ENCODE results near the gene MTM1.

The MTM1 gene

DNA sequence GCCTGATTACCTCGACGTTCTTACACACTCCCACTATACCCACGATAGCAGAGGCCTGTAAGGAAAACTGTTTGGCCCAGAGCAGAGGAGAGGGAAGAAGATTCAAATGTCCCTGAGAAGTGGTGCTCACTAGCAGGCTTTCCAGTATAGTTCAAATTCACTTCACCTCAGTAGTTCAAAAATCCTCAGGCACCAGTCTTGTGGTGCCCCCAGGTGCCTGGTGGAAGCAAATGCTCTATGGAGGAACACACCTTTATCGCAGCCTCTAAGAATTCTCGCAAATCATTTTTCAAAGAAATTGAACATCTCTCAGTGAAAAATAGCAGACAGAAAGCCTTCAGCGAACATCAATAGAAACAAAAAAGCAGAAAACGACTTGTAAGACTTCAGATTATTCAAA is 112.6 kb downstream of the MTM1 start:
- DNase-seq, result peak; percentile 22

DNA sequence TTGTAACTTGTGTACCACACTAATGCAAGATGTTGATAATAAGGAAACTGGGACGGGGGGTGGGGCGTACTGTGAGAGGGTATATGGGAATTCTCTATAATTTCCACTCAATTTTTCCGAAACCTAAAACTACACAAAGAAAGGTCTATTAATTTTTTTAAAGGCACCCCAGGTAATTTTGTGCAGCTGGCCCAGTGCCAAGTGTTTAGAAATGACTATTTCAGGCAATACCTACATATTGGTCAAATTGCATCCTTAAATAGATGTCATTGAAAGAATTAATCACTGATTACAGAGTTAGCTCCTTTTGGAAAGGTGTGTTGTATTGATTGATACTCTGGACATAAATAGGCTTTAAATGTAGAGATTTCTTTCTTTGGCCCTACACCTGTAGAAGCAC is 114.7 kb downstream of the MTM1 start:
- no peak for DNase-seq

DNA sequence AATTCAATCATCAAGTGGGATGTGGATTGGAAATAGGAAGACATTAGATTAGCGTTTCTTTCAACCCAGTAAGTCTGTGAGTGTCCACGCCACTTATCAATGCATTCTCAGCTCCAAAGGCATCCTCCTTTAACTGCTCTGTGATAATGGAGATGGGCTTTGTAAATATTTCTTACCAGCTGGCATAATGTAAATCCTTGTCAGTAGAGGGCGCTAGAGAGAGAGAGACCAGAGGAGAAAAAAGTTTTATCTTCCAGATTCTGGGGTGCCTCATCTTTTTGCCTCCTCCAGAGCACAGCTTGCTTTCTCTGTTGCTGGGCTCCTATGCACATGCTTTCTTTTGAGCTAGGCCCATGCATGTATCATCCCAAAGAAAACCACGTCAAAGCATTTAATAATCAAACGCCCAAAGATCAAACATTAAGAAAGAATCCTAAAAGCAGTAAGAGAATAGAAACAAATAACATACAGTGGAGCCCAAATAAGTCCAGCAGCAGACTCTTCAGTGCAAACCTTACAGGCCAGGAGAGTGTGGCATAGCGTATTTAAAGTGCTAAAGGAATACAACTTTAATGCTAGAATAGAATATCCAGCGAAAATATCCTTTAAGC is 115.2 kb downstream of the MTM1 start:
- DNase-seq, result peak; percentile 8

DNA sequence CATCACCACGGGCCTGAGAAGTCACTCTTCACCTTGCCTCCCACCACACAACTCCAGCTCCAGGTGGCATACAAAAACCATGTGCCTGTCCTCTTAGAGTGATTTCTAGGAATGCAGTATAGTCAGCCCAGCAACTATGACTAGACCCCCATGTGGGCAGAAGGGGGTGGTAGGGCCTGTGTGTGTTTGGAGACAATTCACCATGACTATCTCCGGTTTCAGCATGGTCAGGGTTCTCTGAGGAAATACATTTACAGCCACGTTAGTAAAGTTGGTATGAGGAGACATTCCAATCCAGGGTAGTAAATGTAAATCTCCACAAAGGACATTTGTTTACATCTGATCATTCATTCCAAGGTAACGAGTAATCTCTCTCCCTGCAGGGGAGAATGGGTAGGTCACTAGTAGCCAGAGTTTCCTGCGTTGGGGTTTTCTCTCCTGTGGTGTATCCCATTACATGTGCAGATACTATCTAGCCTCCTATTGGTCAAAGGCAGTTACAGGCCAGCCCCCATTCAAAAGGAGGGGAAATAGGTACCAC is 120.6 kb downstream of the MTM1 start:
- no peak for DNase-seq

DNA sequence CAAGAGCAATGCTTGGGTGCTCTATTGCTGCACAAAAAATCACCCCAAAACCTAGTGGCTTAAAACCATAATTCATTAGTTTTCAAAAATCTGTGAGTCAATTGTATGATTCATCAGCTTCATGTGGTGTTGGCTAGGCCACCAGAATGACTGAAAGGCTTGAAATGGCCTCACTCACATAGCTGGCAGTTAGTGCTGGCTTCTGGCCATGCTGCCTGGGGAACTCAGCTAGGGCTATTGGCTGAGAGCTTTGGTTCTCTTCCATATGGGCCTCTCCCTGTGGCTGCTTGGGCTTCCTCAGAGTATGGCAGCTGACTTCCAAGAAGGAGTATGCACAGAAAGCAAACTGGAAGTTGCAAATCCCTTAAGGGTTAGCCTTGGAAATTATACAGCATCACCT is 121.7 kb downstream of the MTM1 start:
- no peak for DNase-seq

DNA sequence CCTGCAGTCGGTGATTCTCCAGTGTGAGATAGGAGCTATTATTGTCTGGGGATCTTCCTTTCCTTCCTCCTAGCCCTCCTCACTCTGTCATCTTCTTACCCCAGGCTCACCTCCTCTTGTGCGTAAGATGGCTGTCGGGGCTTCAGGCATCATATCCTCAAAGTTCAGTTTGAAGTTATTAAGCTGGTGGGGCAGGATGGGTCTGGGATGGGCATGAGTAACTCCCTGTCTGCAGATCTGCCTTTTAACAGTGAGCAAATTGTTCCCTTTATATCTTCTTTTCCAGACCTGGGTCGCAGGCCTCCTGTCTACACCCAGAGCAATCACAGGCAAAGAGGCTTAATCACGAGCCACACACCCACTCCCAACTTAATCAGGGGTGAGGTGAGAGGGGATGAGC is 123.9 kb downstream of the MTM1 start:
- no peak for DNase-seq

DNA sequence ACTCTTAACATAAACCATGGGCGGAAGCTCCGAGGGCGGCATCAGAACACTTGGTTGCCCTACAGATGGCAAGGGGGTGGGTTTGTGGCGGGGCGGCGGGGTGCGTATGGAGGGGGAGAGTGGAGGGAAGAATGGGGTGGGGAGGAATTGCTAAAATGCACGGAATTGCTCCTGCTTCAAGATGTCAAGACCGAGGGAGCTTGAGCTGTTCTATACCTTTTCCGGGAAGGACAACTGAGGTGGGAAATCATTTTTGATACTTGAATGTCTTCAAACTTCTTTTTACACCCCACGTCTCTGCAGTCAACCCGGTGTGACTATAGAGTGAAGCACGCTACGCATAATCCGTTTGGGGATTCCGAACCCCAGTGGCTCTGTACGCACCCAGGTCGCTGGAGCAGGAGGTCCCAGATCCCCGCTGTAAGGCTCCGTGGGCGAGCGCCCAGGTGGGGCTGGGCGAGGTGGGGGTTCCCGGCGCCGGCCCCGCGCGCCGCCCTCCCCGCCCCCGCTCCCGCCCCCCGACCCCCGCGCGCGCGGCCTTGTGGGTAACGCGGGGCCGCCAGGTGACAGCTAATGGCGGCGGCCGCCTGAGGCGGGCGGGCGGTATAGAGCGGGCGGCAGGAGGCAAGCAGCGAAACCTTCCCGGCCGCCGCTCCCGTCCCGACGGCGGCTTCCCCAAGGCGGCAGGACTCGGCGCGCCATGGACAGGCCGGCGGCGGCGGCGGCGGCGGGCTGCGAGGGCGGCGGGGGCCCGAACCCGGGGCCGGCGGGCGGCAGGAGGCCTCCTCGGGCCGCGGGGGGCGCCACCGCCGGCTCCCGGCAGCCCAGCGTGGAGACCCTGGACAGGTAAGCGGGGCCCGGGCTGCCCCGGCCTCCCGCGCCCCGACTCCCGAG is 124.7 kb downstream of the MTM1 start, which contains the start of gene MTMR1:
TSS of gene MTMR1 (plus strand) at position 566 of the 894 bp plus-strand sequence. CDS start at position 701, 135 bp downstream.
- DNase-seq, result peak; percentile 31

DNA sequence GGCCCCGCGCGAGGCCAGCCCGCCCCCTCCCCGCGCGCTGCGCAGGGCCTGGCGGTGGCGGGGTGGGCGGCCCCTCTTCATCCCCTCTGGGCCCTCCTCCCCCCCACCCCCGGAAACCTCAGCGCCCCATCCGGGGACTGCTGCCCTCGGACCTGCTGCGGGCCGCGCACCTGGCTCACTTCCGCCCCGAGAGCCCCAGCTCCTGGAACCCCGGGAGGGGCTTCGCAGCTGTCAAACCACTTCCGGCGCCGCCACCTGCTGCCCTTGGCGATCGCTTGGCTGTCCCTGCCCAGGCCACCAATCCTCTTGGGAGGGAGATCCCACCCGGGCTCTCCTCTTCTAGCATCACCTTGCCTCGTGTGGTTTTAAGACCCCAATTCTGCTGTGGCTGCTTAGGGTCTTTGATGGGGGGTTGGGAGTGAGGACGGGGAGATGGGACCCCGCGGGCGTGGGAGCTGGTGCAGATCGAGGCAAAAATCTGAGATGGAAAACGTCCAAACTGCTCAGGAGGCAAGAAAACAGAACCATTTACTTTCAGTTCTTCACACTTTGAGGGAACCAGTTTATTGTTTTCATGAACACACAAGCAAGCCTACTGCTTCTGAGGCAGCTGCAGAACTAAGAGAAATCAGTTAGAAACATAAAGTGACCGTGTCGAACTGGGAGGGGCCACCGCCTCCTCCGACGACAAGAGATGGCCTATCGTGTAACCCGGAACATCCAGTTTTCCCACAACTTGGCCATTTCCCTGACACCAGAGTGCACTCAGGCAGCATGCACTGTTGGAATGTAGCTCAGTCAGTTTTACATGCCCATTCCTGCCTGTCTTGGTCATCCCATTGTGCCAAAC is 125.5 kb downstream of the MTM1 start:
- peak; percentile 73 for DNase-seq

DNA sequence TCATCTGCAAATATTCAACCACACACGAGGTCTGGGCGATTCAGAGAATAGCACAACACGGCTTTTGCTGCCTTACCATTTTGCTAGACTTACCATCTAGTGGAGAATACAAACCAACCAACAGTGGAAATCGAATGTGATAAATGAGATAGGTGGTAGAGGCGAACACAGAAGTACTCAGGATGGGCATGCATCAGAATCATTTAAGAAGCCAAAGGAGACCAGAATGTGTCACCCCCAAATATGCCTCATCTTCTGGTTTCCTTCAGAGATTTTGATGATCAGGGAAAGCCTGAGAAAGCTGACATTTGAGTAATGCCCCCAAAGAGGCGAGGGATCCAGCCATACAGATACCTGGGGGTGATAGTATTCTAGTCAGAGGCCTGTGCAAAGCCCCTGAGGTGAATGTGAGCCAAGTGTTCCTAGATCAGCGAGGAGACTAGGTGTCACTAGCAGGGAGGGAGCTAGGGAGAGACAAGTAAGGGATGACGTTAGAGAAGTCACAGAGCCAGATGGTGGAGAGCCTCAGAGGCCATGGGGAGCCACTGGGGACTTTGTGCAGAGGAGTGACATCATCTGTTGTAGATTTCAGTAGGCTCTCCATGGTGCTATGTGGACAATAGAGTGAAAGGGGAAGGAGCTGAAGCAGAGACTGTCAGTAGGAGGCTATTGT is 126.5 kb downstream of the MTM1 start:
- DNase-seq, result no peak

DNA sequence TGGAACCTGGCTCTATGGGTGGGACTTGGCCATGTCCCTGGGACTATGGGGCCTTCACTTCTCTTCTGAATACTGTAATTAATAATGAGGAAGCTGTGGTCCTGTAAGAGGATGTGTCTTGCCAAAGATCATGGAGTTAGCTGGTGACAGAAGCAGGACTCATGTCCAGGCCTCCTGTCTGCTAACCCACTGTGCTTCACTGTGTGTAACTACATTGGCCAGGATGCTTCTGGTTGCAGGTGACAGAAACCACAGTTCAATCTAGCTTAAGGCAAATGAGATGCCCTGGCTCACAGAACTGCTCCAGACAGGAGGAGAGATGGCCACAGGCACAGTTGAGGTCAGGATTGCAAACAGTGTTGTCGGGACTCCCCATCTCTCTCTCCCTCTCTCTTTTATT is 127.9 kb downstream of the MTM1 start:
- DNase-seq, result no peak

DNA sequence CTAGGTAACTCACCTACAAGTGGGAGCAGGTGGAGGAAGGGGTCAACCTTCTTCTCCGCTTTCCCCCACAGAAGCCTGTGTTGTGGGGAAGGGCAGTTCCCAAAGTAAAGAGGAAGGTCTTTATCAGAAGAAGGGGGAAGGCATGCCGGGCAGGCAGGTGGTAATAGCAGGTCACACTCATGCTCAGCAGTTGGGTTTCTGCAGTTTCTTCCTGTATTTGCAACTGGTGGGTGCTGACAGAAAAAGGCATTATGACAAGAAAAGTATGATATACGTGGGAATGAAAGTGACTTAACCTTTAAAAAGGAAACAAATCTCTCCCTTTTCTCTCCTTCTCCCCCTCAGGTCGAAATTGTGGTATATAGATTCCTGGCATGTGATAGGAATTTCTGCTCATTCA is 128.4 kb downstream of the MTM1 start:
- DNase-seq, result no peak

DNA sequence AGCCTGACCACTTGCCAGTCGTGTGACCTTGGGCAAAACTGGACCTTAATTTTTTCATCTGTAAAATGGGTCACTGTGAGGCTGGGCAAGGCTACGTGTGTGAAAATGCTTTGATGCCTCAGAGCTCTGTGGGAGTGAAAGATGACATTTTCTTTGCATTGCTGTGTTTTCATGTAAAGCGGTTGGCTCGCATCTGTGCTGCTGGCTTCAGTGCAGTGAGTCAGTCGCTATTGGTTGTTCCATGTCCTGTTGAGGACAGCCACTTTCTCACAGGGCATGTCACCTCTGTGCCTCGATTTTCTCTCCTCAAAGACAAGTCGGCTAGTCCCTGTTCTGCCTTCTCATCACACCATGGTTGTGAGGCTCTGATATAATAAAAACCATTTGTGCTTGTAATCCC is 129.2 kb downstream of the MTM1 start:
- no peak for DNase-seq

DNA sequence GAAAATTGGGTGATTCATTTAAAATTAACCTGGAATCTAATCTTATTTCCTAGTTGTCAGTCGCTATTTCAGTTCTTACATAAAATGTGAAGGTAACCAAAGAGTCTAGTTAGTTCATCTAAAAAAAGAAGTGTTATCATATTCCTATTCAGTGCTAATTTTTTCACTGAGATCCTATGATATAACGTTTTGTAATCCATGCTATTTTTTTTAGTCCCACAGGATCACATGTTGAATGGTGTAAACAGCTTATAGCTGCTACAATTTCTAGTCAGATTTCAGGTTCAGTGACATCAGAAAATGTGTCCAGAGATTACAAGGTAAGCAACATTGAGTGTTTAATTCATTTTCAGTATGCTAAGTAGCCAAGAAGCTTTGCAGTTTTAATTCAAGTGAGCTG is 130.6 kb downstream of the MTM1 start:
- no peak for DNase-seq

DNA sequence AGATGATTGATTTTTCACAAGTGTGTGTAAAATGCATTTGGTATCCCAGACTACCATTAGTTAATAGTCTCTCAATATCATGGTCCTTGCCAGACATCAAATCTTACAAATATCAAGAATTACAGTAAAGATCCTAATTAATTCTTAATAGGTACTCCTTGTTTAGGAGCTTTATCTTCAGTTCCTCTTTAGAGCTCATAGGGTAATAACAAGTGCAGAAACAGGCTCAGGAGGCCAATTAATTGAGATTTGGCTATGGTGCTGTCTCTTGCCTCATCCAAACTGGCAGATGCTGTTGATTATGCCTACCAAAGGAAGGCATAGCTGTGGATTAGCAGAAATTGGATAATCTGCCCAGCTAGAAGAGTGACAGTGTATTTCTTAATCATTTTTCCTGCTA is 131.7 kb downstream of the MTM1 start:
- no peak for DNase-seq

DNA sequence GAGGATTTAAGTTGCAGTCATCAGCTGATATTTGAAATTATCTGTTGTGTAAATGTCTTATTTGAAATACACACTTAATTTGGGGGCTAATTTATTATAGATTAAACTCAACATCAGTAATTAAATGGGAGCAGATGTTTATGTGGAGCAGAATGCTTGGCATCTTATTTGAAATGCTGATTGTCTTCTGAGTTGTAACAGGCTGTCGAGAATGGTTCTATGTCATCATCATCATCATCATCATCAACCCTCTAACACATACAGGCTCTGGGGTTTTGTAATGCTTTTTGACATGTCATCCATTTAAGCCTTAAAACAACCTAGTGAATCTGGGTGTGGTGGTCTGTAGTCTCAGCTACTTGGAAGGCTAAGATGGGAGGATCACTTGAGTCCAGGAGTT is 133.0 kb downstream of the MTM1 start:
- no peak for DNase-seq

DNA sequence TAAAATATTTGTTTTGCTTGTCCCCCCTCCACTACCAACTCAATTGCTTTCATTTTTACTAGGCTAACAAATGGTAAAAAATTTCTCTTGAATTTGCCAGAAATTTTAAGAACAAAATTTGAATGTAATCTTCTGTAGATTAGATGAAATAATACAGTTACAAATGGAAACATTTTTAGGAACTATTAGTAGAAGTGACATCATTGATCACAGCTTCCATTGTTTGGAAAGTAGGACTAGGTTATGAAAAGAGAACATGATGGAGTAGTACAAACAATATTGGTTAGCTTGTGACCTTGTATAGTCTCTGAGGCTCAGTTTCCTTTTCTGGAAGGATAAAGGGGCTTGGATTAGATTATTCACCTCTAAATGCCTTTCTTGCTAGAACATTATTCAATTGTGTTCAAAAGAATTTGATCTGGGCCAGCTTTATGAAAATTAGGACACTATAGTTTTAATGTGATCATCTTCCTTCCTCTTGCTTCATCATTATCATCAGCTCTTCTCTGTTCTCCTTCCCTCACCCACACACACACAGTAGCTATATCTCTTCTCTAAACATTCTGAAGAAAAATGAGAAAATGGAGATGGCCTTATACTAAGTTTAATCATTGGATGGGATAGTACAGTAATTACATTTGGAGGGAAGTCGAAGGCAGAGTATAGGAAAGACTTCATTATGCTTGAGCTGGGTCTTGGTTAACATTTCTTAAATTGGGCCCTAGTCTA is 134.7 kb downstream of the MTM1 start:
- DNase-seq, result no peak

DNA sequence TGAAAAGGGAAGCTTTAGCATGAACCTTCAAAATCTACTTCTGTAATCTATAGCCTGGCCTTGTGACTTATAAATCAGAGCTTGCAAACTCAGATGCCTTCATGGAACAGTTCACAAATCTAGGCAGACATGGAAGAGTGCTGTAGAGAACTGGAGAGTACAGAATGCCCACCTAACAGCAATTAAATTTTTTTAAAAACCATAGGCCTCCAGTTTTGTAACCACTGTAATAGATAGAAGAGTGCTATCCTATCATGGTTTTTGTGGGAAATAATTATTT is 135.2 kb downstream of the MTM1 start:
- DNase-seq, result no peak

DNA sequence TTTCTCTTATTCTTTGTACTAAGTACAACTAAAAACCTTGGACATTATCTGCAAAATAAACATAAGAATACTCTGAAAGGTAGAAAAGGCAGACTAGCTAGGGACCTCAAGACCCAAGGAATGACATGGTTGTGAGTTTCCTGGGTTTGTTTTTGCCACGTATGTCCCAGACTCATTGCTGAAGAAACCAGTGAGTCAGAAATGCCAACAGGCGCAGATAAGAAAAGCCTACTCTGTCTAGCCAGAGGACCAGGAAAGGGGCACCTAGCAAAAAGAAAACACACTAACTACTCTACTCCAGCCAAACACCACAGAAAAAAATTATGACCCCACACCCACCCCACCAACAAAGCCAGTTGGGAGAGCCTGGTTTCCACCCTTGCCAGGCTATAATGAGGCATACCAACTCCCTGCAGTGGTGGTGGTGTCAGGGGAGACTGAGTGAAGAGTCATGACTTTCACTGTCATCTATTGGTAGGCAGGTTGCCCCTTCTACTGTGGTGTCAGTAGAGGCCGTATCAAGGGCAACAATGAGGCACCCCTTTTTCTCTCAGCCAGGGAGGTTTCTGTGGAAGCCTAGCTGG is 135.7 kb downstream of the MTM1 start:
- no peak for DNase-seq

DNA sequence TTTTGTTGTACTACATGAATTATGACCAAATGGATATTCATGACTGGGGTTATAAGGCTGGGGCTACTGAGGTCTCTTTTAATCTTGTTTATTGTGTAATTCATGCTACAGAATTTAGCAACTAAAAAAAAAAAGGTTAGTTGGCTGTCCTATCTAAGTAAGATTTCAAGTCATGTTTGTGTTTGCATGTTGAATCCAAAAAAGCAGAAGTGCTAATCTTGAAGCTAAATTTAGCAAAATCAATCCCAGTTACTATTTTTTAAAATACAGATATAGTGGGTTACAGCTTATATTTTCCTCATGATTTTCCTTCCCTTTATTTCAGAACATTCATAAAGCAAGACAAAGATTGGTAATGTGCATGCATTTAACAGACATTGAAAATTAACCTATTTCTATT is 144.2 kb downstream of the MTM1 start:
- no peak for DNase-seq

DNA sequence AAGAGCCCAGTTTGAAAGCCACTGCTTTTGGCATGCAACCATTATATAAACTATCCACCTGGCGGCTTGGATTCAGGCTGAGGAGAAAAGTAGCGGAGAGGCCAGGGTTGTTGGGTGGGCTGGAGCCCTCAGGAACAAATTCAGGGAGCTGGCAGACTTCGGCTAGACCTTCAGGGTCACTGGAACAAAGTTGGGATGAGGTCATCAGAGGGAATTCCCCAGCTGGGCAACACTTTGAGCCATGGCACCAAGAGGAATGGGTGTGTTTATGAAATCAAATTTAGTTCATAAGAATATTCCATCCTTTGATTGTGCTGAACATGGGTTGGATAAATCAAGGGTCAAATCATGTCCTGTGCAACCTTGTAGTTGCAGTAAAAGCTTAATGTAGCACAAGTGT is 146.8 kb downstream of the MTM1 start:
- no peak for DNase-seq

DNA sequence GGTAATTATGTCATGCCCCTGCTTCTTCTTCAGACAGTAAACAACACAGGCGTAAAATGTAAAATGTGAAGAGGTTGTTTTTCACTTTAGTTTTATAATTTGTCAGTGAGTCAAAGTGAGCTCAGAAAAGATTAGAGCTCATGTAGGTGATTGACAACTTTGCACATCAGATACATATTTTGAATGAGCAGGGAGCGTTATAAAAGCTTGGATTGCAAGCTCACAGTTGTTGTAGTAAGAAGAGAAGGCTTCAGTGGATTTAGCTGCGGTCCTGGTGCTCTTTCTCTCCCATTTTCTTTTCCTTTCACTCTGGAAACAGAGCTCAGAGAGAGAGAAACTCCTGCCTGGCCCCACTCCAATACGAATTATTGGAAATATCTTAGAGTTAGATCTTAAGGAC is 151.2 kb downstream of the MTM1 start:
- DNase-seq, result no peak

All from NCI-H1092 (cell line).